IMR-90 (cell line): ENCODE results near the gene SYT15B. TPM values are rescaled to one million over a fixed set of nuclear protein-coding genes. Genes with fewer than 3 reads are reported as not detected.
A peak's percentile ranks its signal among the peaks of the same experiment; 100 is the strongest.
"Not testable (repeated sequence)": the region's sequence is repeated elsewhere in the genome, so short reads cannot be mapped to it uniquely, and the experiment has no call there.

Experiments used
- ATAC-seq: fragments of 200-7000 bp; cut with Tn5 transposase; 2 replicates; pipeline ENCODE4 v1.9.1; 2020; ENCODE audit warnings: low read depth, mild to moderate bottlenecking, moderate library complexity
- BruUV-seq: library from RNA; stranded (reverse); fragments of 400-500 nt; replicated peaks from 2 replicates; lab custom pipeline; 2021; lab: Mats Ljungman, UMichigan
- CTCF ChIA-PET: fragments of 300-600 bp; formaldehyde crosslinking; extraction: SDS; loops from one replicate; lab custom pipeline; 2021; ENCODE audit warnings: antibody characterized with exemption; lab: Yijun Ruan, JAX
- POLR2A ChIA-PET: fragments of 300-600 bp; sonication (Branson Sonifier 250); formaldehyde crosslinking; loops from one replicate; lab custom pipeline; 2022; ENCODE audit warnings: antibody characterized with exemption; ENCODE audit not compliant: unreplicated experiment; lab: Charles Lee
- DNase-seq: peaks from one replicate; pipeline ENCODE4 v3.0.0; 2013
- H2AFZ ChIP-seq: replicated peaks from 2 replicates; pipeline ENCODE3; 2013; ENCODE audit warnings: low read length, mild to moderate bottlenecking; ENCODE audit not compliant: poor library complexity
- H2AK5ac ChIP-seq: 2 replicates; pipeline ENCODE4 v1.6.1; 2013; ENCODE audit warnings: low read depth, low read length, inconsistent platforms
- H2AK9ac ChIP-seq: replicated peaks from 2 replicates; pipeline ENCODE3; 2013; ENCODE audit warnings: mild to moderate bottlenecking, low read depth, low read length, moderate library complexity; ENCODE audit not compliant: poor library complexity
- H2BK120ac ChIP-seq: 2 replicates; pipeline ENCODE4 v1.6.1; 2013; ENCODE audit warnings: low read depth, low read length, inconsistent platforms
- H2BK15ac ChIP-seq: 3 replicates; pipeline ENCODE4 v1.6.1; 2013; ENCODE audit warnings: low read depth, low read length, inconsistent platforms
- H2BK20ac ChIP-seq: 2 replicates; pipeline ENCODE4 v1.6.1; 2013; ENCODE audit warnings: low read depth, mild to moderate bottlenecking, inconsistent platforms, low read length, moderate library complexity
- H2BK5ac ChIP-seq: 2 replicates; pipeline ENCODE4 v1.6.1; 2013; ENCODE audit warnings: mild to moderate bottlenecking, low read depth, low read length, inconsistent platforms; ENCODE audit not compliant: poor library complexity, severe bottlenecking
- H3K14ac ChIP-seq: replicated peaks from 2 replicates; pipeline ENCODE4 v1.6.1; 2013; ENCODE audit warnings: low read depth, low read length, inconsistent platforms
- H3K18ac ChIP-seq: 2 replicates; pipeline ENCODE4 v1.6.1; 2013; ENCODE audit warnings: low read depth, low read length, control low read depth
- H3K23ac ChIP-seq: 2 replicates; pipeline ENCODE4 v1.6.1; 2013; ENCODE audit warnings: low read depth, low read length, inconsistent platforms
- H3K27ac ChIP-seq: 2 replicates; pipeline ENCODE4 v1.5.1; 2013; ENCODE audit warnings: mild to moderate bottlenecking, control low read depth, low read length; ENCODE audit not compliant: insufficient read depth
- H3K27me3 ChIP-seq: 2 replicates; pipeline ENCODE4 v1.6.1; 2013; ENCODE audit warnings: low read length; ENCODE audit not compliant: control insufficient read depth, insufficient read depth
- H3K36me3 ChIP-seq: 2 replicates; pipeline ENCODE4 v1.6.1; 2013; ENCODE audit warnings: low read length, mixed read lengths; ENCODE audit not compliant: control insufficient read depth, insufficient read depth
- H3K4ac ChIP-seq: 2 replicates; pipeline ENCODE4 v1.6.1; 2013; ENCODE audit warnings: low read depth, low read length, inconsistent platforms
- H3K4me1 ChIP-seq: 2 replicates; pipeline ENCODE4 v1.6.1; 2013; ENCODE audit warnings: low read length, mixed read lengths; ENCODE audit not compliant: control insufficient read depth, insufficient read depth
- H3K4me2 ChIP-seq: 2 replicates; pipeline ENCODE4 v1.6.1; 2013; ENCODE audit warnings: low read depth, mild to moderate bottlenecking, control low read depth, low read length, moderate library complexity
- H3K4me3 ChIP-seq: 2 replicates; pipeline ENCODE4 v1.5.1; 2013; ENCODE audit warnings: low read depth, mild to moderate bottlenecking, control low read depth, low read length, moderate library complexity; ENCODE audit not compliant: insufficient read depth
- H3K56ac ChIP-seq: 2 replicates; pipeline ENCODE4 v1.6.1; 2013; ENCODE audit warnings: low read length, inconsistent platforms; ENCODE audit not compliant: insufficient read depth; ENCODE audit errors: extremely low read depth
- H3K79me1 ChIP-seq, 2 experiments: 2 replicates each; pipeline ENCODE4 v1.6.1; 2013; ENCODE audit warnings: low read length in 2 of 2, inconsistent platforms in 1 of 2, low read depth in 1 of 2
- H3K9ac ChIP-seq: 2 replicates; pipeline ENCODE4 v1.6.1; 2013; ENCODE audit warnings: low read depth, low read length, control low read depth
- H3K9me1 ChIP-seq: 2 replicates; pipeline ENCODE4 v1.6.1; 2013; ENCODE audit warnings: low read length, inconsistent platforms; ENCODE audit not compliant: insufficient read depth
- H3K9me3 ChIP-seq: 2 replicates; pipeline ENCODE4 v1.6.1; 2013; ENCODE audit warnings: low read length; ENCODE audit not compliant: control insufficient read depth, insufficient read depth
- H4K20me1 ChIP-seq: 2 replicates; pipeline ENCODE4 v1.6.1; 2013; ENCODE audit warnings: low read length, inconsistent platforms; ENCODE audit not compliant: insufficient read depth
- H4K5ac ChIP-seq: 2 replicates; pipeline ENCODE4 v1.6.1; 2013; ENCODE audit warnings: mild to moderate bottlenecking, low read depth, low read length, control low read depth
- H4K8ac ChIP-seq, 2 experiments: 2 replicates each; pipeline ENCODE4 v1.6.1; 2013; ENCODE audit warnings: low read depth in 2 of 2, low read length in 2 of 2, control low read depth in 1 of 2, inconsistent platforms in 1 of 2
- H4K91ac ChIP-seq: 2 replicates; pipeline ENCODE4 v1.6.1; 2013; ENCODE audit warnings: low read depth, low read length, inconsistent platforms; ENCODE audit not compliant: insufficient read depth
- CTCF ChIP-seq: conservative IDR thresholded peaks from 2 replicates; pipeline ENCODE4 v1.5.1; 2012; ENCODE audit warnings: mild to moderate bottlenecking, low read depth, low read length, improper control_type of control experiment
- RAD21 ChIP-seq: IDR thresholded peaks from 2 replicates; pipeline ENCODE4 v1.6.1; 2012; ENCODE audit warnings: low read length, improper control_type of control experiment
- SMC3 ChIP-seq: fragments of 150-350 bp; IDR thresholded peaks from 2 replicates; pipeline ENCODE4 v1.6.1; 2016; ENCODE audit warnings: low read depth, mild to moderate bottlenecking, antibody characterized with exemption, low read length, moderate library complexity
- WGBS, 2 experiments: methylation state at CpG; one replicate each; pipeline versions ENCODE4 v1.1.5 to v1.1.7; 2013; ENCODE audit warnings: missing lambda C conversion rate in 2 of 2; ENCODE audit not compliant: insufficient read length in 1 of 2; ENCODE audit errors: extremely low coverage in 2 of 2; 5-methylcytosine and 5-hydroxymethylcytosine counted together
- dilution Hi-C: fragments of 300-500 bp; cut with HindIII; formaldehyde crosslinking; loops from one replicate; pipeline ENCODE4 v1.14.3; 2018; ENCODE audit warnings: low sequenced_read_pairs; ENCODE audit not compliant: unreplicated experiment
- in situ Hi-C: fragments of 300-500 bp; cut with MboI; formaldehyde crosslinking; loops from 3 replicates; pipeline ENCODE4 v1.14.3; 2019; ENCODE audit warnings: low sequenced_read_pairs, inconsistent platforms, mixed read lengths
- intact Hi-C: fragments of 100-400 bp; cut with micrococcal nuclease; formaldehyde crosslinking; loops from 2 replicates; pipeline ENCODE4 v1.10.0; 2022
- polyA plus RNA-seq, 3 experiments: library from polyadenylated mRNA; depleted of rRNA; stranded (reverse); fragments of >200 nt; gene quantifications; 2 replicates each; pipeline ENCODE4 v1.2.3, GENCODE V29; 2012; ENCODE audit warnings: low replicate concordance in 1 of 3
- total RNA-seq: library from RNA; depleted of rRNA; stranded (reverse); fragments of >200 nt; gene quantifications from 2 replicates; pipeline ENCODE4 v1.2.3, GENCODE V29; 2012

Gene SYT15B
- total and polyA plus RNA-seq, 2 of the 4 experiments (the other 2 are of a cell fraction), result 0.54 to 0.96 TPM

- H3K4ac ChIP-seq, H3K9ac ChIP-seq, H2AK5ac ChIP-seq, CTCF ChIA-PET, H4K5ac ChIP-seq, POLR2A ChIA-PET, H3K27ac ChIP-seq, H3K9me1 ChIP-seq, H2BK120ac ChIP-seq, BruUV-seq, H3K4me1 ChIP-seq, H3K56ac ChIP-seq, H4K91ac ChIP-seq, dilution Hi-C loops, H3K18ac ChIP-seq, H2BK15ac ChIP-seq, H3K36me3 ChIP-seq, H2AK9ac ChIP-seq, H3K4me2 ChIP-seq, H3K27me3 ChIP-seq, H3K4me3 ChIP-seq, H3K23ac ChIP-seq, H3K14ac ChIP-seq, H3K79me1 ChIP-seq, H2BK5ac ChIP-seq, H3K9me3 ChIP-seq, H4K20me1 ChIP-seq, H2BK20ac ChIP-seq, H4K8ac ChIP-seq, H2AFZ ChIP-seq, in situ Hi-C loops, intact Hi-C loops: not testable (repeated sequence)
- peak; percentile 96; the same call in 1 of the 2 replicates for ATAC-seq
- DNase-seq, result peak; percentile 54
- WGBS, 2 experiments, result 0% methylated on average over 1 of the region's 6 CpGs; no CpG with 5 or more reads in 1 of the 2 experiments
- TF ChIP-seq CTCF (peak; percentile 60), SMC3 (peak; percentile 45), RAD21 (peak; percentile 57)
Observed at GRCh38 chr10:47775361-47776231, 12.2 kb upstream of the SYT15B start.

GRCh38 chr10:47770745-47771144, 7.4 kb upstream of the SYT15B start:
- H3K79me1 ChIP-seq, H3K14ac ChIP-seq, H3K27me3 ChIP-seq, BruUV-seq, H3K4me2 ChIP-seq, dilution Hi-C loops, H4K5ac ChIP-seq, H3K4ac ChIP-seq, H4K8ac ChIP-seq, CTCF ChIA-PET, ATAC-seq, H4K20me1 ChIP-seq, H2BK15ac ChIP-seq, H4K91ac ChIP-seq, H3K23ac ChIP-seq, H3K18ac ChIP-seq, H2AK9ac ChIP-seq, H3K27ac ChIP-seq, H2BK5ac ChIP-seq, H2BK20ac ChIP-seq, H3K36me3 ChIP-seq, in situ Hi-C loops, DNase-seq, H3K9me3 ChIP-seq, H3K4me1 ChIP-seq, H3K9ac ChIP-seq, H2BK120ac ChIP-seq, POLR2A ChIA-PET, H3K56ac ChIP-seq, H2AFZ ChIP-seq, H3K4me3 ChIP-seq, intact Hi-C loops, H3K9me1 ChIP-seq, H2AK5ac ChIP-seq: not testable (repeated sequence)
- no CpG with 5 or more reads among the region's 2 CpGs for WGBS, 2 experiments
